Duodenal mucosa (tissue), 2 donors: ENCODE measurements around the gene NPBWR2.

Experiments
- H3K27ac ChIP-seq: one replicate; pipeline ENCODE4 v1.7.0; 2013; ENCODE audit warnings: low read depth, low read length
- H3K27me3 ChIP-seq, 2 donors: one replicate each; pipeline ENCODE4 v1.7.0; 2013; ENCODE audit warnings: low read length in 2 of 2, control low read depth in 1 of 2; ENCODE audit not compliant: insufficient read depth in 2 of 2, control insufficient read depth in 1 of 2
- H3K36me3 ChIP-seq, 2 donors: one replicate each; pipeline ENCODE4 v1.7.0; 2013; ENCODE audit warnings: low read length in 2 of 2, control low read depth in 1 of 2; ENCODE audit not compliant: insufficient read depth in 2 of 2, control insufficient read depth in 1 of 2
- H3K4me1 ChIP-seq, 2 donors: one replicate each; pipeline ENCODE4 v1.7.0; 2013; ENCODE audit warnings: low read length in 2 of 2, control low read depth in 1 of 2; ENCODE audit not compliant: insufficient read depth in 2 of 2, control insufficient read depth in 1 of 2
- H3K4me3 ChIP-seq, 2 donors: one replicate each; pipeline ENCODE4 v1.7.0; 2013; ENCODE audit warnings: low read length in 2 of 2, low read depth in 1 of 2
- H3K9ac ChIP-seq, 2 donors: one replicate each; pipeline ENCODE4 v1.7.0; 2013; ENCODE audit warnings: low read length in 2 of 2, low read depth in 1 of 2
- H3K9me3 ChIP-seq, 2 donors: one replicate each; pipeline ENCODE4 v1.7.0; 2013; ENCODE audit warnings: low read length in 2 of 2, control low read depth in 1 of 2; ENCODE audit not compliant: control insufficient read depth in 1 of 2

The NPBWR2 gene

DNA sequence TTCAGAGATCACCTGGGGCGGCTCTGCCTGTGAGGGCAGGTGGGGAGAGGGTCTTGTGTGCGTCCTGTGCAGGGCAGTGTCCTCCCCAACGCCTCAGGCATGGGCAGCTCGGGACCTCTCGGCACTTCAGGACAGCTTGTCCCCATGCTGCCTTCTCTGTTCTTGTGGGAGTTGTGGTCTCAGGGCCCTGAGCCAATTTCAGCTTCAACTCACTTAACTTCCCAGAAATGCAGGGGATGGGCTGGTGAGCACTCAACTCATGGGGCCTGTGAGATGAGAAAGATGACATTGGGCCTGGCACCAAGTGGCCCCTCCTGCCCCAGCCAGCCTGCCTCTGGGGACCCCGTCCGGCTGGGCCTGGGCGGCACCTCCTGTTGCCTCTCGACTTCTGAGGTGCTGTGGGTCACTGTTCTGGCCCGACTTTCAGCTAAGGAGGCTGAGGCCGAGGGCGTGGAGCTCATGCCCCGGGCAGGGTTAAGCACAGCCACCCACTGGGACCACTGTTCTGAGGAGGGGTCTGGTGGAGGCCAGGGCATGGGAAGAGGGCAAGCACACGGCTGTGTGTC is 34.8 kb downstream of the NPBWR2 start:
- Histone ChIP-seq H3K9ac (no peak overlapping the region), H3K4me3 (no peak overlapping the region), H3K27ac (no peak overlapping the region), H3K4me1 (peaks cover 0 to 8% of the 10 kb centered on the region in 2 donors), H3K9me3 (no peaks in the 10 kb centered on the region), H3K36me3 (peaks cover 0 to 10% of the 10 kb centered on the region in 2 donors), H3K27me3 (no peaks in the 10 kb centered on the region)

DNA sequence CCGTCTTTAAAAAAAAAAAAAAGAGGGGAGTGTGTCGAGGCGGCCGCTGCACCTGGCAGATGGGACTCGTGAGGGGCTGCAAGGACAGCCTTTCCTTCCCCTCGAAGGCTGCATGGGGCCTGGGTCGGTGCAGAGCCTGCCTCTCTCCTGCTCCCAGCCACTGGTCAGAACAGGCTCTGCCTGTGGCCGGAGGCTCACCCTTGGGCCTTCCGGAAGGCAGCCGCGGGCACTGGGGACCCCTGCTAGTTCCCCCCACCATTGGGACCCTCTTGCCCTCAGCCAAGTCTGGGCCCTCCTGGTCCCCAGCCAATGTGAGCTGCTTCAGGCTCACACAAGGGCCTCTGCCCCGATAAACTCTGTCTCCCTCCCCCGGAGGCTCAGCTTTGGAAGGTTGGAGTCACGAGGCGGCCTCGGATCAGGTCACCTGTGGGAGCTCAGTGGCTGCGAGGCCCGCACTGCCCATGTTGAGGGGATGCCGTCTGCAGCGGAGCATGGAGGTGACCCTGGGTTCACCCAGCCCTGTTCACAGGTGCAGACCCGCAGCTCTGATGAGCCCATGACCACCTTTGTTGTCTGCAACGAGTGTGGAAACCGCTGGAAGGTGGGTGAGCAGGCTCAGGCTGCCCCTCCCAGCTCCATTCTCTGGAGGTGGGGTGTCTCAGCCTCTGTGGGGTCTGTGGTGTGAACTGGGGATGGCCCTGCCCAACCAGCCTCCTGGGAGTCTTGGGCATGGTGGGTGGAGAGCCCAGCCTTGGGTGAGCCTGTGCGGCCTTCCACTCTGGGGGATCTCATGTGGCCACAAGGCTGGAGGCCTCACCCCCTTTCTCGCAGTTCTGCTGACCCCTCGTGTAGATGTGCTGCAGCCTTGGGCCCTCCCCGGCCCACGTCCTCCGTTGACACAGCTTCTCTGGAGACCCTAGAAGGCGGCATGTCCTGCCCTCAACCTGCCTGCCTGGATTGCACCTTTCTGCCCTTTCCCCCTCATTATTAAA is 35.7 kb downstream of the NPBWR2 start:
- Histone ChIP-seq H3K36me3 (peaks cover 0 to 10% of the 10 kb centered on the region in 2 donors), H3K27ac (no peak overlapping the region), H3K27me3 (no peaks in the 10 kb centered on the region), H3K4me3 (no peak overlapping the region), H3K9ac (no peak overlapping the region), H3K9me3 (no peaks in the 10 kb centered on the region), H3K4me1 (peaks cover 0 to 12% of the 10 kb centered on the region in 2 donors)

DNA sequence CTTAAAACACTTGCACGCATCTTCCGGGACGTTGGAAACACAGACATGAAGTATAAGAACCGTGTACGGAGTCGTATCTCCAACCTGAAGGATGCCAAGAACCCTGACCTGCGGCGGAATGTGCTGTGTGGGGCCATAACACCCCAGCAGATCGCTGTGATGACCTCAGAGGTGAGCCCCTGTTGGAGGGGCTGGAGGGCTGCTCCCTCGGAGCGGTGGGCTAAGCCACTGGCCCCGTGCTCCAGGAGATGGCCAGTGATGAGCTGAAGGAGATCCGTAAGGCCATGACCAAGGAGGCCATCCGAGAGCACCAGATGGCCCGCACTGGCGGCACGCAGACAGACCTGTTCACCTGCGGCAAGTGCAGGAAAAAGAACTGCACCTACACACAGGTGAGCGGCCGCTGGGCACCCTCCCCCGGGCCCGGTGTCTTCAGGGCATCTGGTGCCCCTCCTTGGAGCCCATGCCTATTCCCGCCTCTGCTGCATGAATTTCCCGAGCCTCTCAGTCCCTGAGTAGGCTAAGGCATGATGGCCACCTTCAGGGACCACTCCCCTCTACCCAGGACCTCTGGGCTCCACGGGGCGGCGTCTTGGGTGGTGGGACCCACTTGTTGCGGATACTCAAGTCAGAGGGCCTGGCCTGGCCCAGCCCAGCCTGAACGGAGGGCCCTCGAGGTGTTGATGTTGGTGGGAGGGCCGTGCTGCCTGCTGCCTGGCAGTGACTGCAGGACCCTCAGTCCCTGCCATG is 36.9 kb downstream of the NPBWR2 start:
- Histone ChIP-seq H3K36me3 (peaks cover 0 to 10% of the 10 kb centered on the region in 2 donors), H3K4me3 (no peak overlapping the region), H3K27ac (no peak overlapping the region), H3K9ac (no peak overlapping the region), H3K4me1 (peaks cover 9 to 24% of the 10 kb centered on the region in 2 donors), H3K9me3 (no peaks in the 10 kb centered on the region), H3K27me3 (no peaks in the 10 kb centered on the region)

DNA sequence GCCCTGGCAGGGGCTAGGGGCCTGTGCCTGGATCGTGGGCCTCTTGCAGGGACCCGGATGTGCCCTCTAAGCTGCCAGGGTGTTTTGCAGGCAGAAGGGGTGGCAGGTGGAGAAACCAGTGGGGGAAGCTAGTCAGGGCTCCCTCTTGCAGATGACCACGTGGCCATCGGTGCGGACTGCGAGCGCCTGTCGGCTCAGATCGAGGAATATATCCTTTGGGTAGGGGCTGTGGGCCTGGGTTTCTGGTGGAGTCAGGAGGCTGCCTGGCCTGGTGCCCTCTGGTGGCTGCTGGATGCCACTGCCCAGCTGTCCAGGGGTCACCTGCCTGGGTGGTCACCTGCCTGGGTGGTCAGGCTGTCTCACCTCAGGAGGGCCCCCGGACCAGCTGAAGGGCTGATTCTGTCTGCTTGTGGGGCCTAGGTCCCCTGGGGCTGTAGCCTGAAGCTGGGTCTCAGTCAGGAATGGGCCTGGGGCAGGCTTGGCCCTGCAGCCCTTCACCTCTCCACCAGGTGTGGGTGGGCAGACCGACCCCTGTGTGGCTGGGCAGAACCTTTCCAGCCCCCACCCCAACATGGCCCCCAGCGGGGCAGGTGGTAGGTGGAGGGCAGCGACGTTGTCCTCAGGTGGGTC is 37.6 kb downstream of the NPBWR2 start:
- no peak overlapping the region for H3K27ac ChIP-seq
- no peaks in the 10 kb centered on the region for H3K9me3 ChIP-seq
- H3K27me3 ChIP-seq = no peaks in the 10 kb centered on the region
- no peak overlapping the region for H3K9ac ChIP-seq
- no peak overlapping the region for H3K4me3 ChIP-seq
- H3K4me1 ChIP-seq = peaks cover 9 to 24% of the 10 kb centered on the region in 2 donors
- peaks cover 0 to 5% of the 10 kb centered on the region in 2 donors for H3K36me3 ChIP-seq

DNA sequence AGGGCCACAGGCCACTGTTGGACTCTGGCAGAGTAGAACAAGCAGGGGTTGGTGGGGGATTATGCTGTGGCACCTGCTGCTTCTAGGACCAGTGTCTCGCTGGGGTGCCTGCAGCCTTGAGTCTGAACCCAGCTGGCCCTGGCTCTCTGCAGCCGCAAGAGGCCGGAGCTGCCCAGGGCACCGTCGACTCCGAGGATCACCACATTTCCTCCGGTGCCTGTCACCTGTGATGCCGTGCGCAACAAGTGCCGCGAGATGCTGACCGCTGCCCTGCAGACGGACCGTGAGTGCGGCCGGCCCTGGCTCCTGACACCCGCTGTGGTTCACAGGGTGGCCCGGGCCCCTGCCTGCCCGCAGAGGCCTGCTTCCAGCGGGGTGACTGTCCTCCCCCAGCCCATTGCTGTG is 38.2 kb downstream of the NPBWR2 start:
- peaks cover 9 to 24% of the 10 kb centered on the region in 2 donors for H3K4me1 ChIP-seq
- H3K36me3 ChIP-seq = peaks cover 0 to 5% of the 10 kb centered on the region in 2 donors
- H3K27ac ChIP-seq = no peak overlapping the region
- H3K4me3 ChIP-seq = no peak overlapping the region
- H3K9ac ChIP-seq = no peak overlapping the region
- H3K9me3 ChIP-seq = no peaks in the 10 kb centered on the region
- H3K27me3 ChIP-seq = no peaks in the 10 kb centered on the region

DNA sequence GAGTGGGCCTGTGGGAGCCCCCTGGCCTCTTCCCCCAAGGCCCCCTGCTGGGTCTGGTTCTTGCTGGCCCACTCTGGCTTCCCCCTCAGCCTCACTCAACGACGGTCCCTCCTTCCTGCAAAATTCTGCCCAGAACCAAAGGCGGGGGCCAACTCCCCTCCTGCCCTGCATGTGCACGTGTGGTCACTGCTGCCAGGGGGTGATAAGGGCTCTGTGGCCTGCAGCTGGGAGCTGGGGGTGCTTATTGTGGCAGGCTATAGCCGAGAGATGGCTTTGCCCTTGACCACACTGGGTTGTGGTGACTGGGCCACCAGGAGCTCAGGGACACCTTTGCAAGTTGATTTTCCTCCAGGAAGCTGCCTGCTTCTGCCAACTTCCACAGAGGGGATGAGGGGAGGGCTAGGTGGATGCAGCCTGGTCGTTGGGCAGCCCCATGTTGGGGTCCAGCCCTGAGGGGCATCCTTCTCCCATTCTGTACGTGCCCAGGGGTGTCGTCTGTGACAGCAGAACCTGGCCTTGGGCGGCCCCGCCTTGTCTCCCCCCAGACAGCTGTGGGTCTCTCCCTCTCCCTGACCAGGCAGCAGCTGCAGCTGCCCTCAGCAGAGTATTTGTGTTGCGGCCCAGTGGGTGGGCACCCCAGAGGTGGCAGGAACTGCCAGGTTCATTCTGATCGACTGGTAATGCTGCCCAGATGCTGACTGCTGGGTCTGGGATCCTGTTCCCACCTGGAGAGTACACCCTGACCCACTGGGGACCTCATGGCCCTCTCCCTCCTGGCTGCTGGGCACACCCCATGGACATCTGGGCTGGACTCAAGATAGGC is 38.8 kb downstream of the NPBWR2 start:
- Histone ChIP-seq H3K36me3 (no peaks in the 10 kb centered on the region), H3K4me1 (peaks cover 9 to 28% of the 10 kb centered on the region in 2 donors), H3K27ac (no peak overlapping the region), H3K9me3 (no peaks in the 10 kb centered on the region), H3K27me3 (no peaks in the 10 kb centered on the region), H3K4me3 (no peak overlapping the region), H3K9ac (no peak overlapping the region)

DNA sequence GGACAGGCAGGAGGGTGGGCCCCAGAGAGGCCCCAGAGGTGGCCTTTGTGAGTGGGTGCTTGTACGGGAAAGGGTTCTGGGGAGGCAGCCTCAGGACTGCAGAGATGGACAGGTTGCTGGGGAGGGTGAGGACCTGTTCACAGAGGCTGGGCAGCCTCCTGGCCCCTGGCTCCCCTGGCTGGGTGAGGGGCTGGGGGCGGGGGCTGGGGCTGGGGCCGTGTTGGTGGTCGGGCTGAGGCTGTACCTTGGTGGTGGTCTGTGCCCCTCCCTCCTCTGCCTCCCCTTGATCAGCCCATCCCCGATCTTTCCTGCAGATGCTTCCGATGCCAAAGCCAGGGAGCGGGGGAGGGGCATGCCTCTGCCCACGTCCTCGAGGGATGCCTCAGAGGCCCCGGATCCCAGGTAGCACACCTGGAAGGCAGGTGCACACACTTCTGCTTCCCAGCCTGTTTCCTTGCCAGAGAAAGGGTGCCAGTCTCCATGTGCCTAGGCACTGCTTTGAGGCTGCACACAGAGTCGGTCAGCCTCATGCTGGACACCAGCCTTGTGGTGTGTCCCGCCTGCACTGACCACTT is 39.5 kb downstream of the NPBWR2 start:
- no peaks in the 10 kb centered on the region for H3K36me3 ChIP-seq
- peaks cover 9 to 32% of the 10 kb centered on the region in 2 donors for H3K4me1 ChIP-seq
- H3K27ac ChIP-seq = no peak overlapping the region
- no peaks in the 10 kb centered on the region for H3K27me3 ChIP-seq
- no peaks in the 10 kb centered on the region for H3K9me3 ChIP-seq
- no peak overlapping the region for H3K4me3 ChIP-seq
- no peak overlapping the region for H3K9ac ChIP-seq

DNA sequence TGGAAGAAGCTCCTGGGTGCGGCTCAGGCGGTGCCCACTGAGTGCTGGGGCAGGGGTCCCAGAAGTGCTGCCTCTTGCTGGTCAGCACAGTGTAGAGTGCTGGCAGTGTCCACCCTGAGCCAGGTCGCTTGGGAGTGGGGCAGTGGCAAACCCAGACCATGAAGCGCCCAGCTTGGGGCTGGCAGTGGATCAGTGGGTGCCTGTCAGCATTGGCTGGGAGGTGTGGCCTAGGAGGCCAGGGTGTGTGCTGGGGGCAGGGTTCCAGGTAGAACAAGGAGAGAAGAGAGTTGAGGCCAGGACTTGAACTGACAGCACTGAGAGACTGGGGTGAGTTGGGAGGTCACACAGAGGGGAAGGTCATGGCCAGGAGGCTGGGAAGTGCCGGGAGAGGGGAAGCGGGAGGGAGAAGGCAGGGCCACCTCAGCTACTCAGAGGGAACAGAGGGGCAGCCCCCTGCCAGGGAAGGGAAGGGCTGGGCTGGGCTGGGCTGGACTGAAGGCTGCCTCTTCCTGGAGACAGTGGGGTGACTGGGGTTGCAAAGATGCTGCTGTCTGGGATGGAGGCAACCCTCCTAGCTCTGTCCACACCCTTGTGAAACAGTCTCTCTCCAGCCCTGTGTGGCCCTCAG is 40.2 kb downstream of the NPBWR2 start:
- peaks cover 13 to 37% of the 10 kb centered on the region in 2 donors for H3K4me1 ChIP-seq
- H3K9ac ChIP-seq = no peak overlapping the region
- H3K27me3 ChIP-seq = no peaks in the 10 kb centered on the region
- no peaks in the 10 kb centered on the region for H3K9me3 ChIP-seq
- H3K27ac ChIP-seq = no peak overlapping the region
- no peaks in the 10 kb centered on the region for H3K36me3 ChIP-seq
- H3K4me3 ChIP-seq = no peak overlapping the region

DNA sequence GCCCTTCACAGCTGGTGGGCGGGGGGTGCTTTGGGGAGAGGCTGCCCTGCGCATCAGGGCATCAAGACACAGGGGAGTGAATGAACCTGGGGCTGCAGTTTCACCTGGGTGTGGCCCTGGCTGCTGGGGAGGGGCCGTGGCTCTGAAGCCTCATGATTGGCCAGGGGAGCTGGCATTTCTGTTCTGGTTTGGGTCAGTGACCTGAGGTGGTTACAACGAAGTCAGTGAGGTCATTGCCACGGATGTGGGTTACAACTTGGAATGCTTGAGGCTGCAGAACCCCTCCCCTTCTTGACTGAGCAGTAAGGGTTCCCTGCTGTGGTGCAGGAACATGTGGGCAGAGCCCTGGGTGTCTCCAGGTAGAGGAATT is 41.4 kb downstream of the NPBWR2 start:
- H3K36me3 ChIP-seq = no peaks in the 10 kb centered on the region

More for the DNA sequence above, 41.4 kb downstream of the NPBWR2 start:
- Histone ChIP-seq H3K4me1 (peaks cover 14 to 37% of the 10 kb centered on the region in 2 donors), H3K27me3 (no peaks in the 10 kb centered on the region), H3K9ac (no peak overlapping the region), H3K4me3 (no peak overlapping the region), H3K27ac (no peak overlapping the region), H3K9me3 (no peaks in the 10 kb centered on the region)
